ENCODE measurements around the gene MRPL36.

DNA sequence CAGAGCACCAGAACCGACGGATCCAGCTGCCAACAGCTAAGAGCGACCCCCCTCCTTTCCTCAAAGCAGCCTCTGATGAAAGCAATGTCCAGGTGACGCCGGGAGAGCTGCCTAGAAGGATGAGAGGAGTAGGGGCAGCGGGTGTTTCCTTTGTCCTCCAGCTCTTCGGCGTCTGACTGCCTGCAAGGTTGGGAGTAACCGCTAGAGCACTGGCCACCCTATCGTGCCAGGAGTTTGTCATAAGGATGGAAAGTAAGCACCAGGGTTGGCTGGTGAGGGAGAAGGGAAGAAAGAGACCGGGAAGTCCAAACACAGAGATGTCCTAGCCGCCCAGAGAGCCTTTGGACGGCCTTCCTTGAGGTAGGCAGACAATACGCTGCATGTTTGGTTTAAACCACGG, 10.8 kb downstream of the MRPL36 start:
- TF ChIP-seq CTCF (IDR thresholded peaks at IDR 0.05) (no peak), POLR2A (IDR thresholded peaks at IDR 0.05) (no peak)
